ENCODE data around the gene SCAPER.

DNA sequence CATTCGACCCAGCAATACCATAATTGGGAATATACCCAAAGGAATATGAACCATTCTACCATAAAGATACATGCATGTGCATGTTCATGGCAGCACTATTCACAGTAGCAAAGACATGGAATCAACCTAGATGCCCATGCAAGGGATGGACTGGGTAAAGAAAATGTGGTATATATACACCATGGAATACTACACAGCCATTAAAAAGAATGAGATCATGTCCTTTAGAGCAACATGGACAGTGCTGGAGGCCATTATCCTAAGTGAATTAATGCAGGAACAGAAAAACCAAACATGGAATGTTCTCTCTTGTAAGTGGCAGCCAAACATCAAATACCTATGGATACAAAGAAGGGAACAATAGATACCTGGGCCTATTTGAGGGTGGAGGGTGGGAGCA lies 601.2 kb downstream of the SCAPER start:
- no peak for TF ChIP-seq CTCF (IDR thresholded peaks at IDR 0.05)
- no peak for TF ChIP-seq POLR2A (IDR thresholded peaks at IDR 0.05)

Measured in upper lobe of left lung (tissue), 4 donors.